Central memory CD8-positive, alpha-beta T cell (primary cell): ENCODE data around the gene GEMIN2.
A peak's percentile ranks its signal among the peaks of the same experiment; 100 is the strongest.
"Not testable (repeated sequence)": the region's sequence is repeated elsewhere in the genome, so short reads cannot be mapped to it uniquely, and the experiment has no call there.

Experiments
- ATAC-seq: fragments of 150-1000 bp; cut with Tn5 transposase; replicated peaks from 2 replicates; pipeline ENCODE4 v1.10.0; 2022; ENCODE audit warnings: mild to moderate bottlenecking, moderate FRiP score, moderate number of reproducible peaks; ENCODE audit not compliant: poor library complexity, severe bottlenecking; ENCODE audit errors: extremely low read depth
- DNase-seq, 2 donors: peaks; one replicate each; pipeline ENCODE4 v3.0.0; 2021; ENCODE audit warnings: low spot score in 2 of 2
- H3K27ac Mint-ChIP-seq: one replicate; pipeline ENCODE4 v1.8.0; 2022; ENCODE audit warnings: low read depth, mild to moderate bottlenecking, moderate library complexity, mixed read lengths
- H3K27me3 Mint-ChIP-seq: one replicate; pipeline ENCODE4 v1.8.0; 2022; ENCODE audit warnings: mixed read lengths
- H3K36me3 Mint-ChIP-seq: one replicate; pipeline ENCODE4 v1.8.0; 2022; ENCODE audit warnings: mild to moderate bottlenecking, moderate library complexity, mixed read lengths; ENCODE audit not compliant: insufficient read depth
- H3K4me1 Mint-ChIP-seq: one replicate; pipeline ENCODE4 v1.8.0; 2022; ENCODE audit warnings: mixed read lengths
- H3K4me3 Mint-ChIP-seq: one replicate; pipeline ENCODE4 v1.8.0; 2022; ENCODE audit warnings: mild to moderate bottlenecking, moderate library complexity, mixed read lengths
- H3K9me3 Mint-ChIP-seq: one replicate; pipeline ENCODE4 v1.8.0; 2022; ENCODE audit warnings: mixed read lengths

Gene GEMIN2, protein sequence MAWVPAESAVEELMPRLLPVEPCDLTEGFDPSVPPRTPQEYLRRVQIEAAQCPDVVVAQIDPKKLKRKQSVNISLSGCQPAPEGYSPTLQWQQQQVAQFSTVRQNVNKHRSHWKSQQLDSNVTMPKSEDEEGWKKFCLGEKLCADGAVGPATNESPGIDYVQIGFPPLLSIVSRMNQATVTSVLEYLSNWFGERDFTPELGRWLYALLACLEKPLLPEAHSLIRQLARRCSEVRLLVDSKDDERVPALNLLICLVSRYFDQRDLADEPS

GRCh38 chr14:39114073-39114838 is at the start of gene GEMIN2:
GEMIN2 (plus strand) TSS chr14:39114323; CDS start chr14:39114339, 16 bp downstream.
- Mint-ChIP-seq H3K4me1 (peaks cover 14% of the 10 kb centered on the region), H3K36me3 (peaks cover 21% of the 10 kb centered on the region), H3K27me3 (no peaks in the 10 kb centered on the region), H3K27ac (peak within 1 kb of the TSS; percentile 93), H3K9me3 (no peaks in the 10 kb centered on the region), H3K4me3 (peak within 1 kb of the TSS; percentile 94)
- DNase-seq = peak; percentile 83 to 89
- ATAC-seq = peak; percentile 96

DNA sequence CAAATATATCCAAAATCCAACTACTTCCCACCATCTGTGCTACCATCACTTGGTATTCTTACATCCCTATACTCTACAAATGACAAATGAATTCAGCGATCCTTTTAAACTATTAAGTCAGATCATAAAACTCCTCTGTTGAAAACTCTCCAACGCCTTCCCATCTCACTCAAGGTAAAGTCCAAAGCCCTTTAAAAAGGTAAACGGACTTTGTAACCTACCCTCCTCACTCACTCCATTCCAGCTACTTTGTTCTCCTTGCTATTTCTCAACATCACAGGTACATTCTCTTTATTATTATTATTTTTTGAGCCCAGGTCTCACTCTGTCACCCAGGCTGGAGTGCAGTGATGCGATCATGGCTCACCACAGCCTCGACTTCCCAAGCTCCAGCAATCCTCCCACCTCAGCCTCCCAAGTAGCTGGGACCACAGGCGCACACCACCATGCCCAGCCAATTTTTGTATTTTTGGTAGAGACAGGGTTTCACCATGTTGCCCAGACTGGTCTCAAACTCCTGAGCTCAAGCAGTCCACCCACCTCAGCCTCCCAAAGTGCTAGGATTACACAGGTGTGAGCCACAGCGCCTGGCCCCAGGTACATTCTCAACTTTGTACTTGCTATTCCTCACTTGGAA is 44.8 kb upstream of the GEMIN2 start:
- not testable (repeated sequence) for H3K9me3 Mint-ChIP-seq, H3K27me3 Mint-ChIP-seq, DNase-seq, ATAC-seq, H3K4me3 Mint-ChIP-seq
- peaks cover 57% of the 10 kb centered on the region for H3K36me3 Mint-ChIP-seq
- peak overlapping the region; percentile 26 for H3K27ac Mint-ChIP-seq
- peaks cover 22% of the 10 kb centered on the region for H3K4me1 Mint-ChIP-seq

DNA sequence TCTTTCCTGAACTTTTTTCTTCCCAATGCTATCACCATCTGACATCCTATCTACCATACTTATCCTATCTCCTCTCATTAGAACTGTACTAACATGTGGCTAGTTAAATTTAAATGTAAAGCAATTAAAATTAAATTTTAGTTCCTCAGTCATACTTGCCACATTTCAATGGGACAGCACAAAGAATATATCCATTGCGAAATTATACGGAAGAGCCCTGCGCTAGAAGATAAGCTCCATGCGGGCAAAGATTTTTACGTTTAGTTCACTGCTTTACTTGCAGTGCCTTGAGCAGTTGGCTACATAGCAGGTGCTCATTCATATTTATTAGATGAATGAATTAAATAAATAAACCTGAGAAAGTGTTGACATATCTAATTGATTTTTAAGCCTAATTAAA is 44.2 kb upstream of the GEMIN2 start:
- no peak overlapping the region for H3K4me3 Mint-ChIP-seq
- DNase-seq (no peak), ATAC-seq (no peak)
- H3K27me3 Mint-ChIP-seq = no peaks in the 10 kb centered on the region
- H3K27ac Mint-ChIP-seq = peak overlapping the region; percentile 26
- peaks cover 57% of the 10 kb centered on the region for H3K36me3 Mint-ChIP-seq
- no peaks in the 10 kb centered on the region for H3K9me3 Mint-ChIP-seq
- H3K4me1 Mint-ChIP-seq = peaks cover 22% of the 10 kb centered on the region

- no peak for DNase-seq
- Mint-ChIP-seq H3K27me3 (no peaks in the 10 kb centered on the region), H3K4me3 (no peak overlapping the region), H3K4me1 (peaks cover 22% of the 10 kb centered on the region), H3K9me3 (no peaks in the 10 kb centered on the region), H3K27ac (no peak overlapping the region), H3K36me3 (peaks cover 60% of the 10 kb centered on the region)
- ATAC-seq = no peak
Observed at GRCh38 chr14:39071096-39071495, 43.0 kb upstream of the GEMIN2 start.

DNA sequence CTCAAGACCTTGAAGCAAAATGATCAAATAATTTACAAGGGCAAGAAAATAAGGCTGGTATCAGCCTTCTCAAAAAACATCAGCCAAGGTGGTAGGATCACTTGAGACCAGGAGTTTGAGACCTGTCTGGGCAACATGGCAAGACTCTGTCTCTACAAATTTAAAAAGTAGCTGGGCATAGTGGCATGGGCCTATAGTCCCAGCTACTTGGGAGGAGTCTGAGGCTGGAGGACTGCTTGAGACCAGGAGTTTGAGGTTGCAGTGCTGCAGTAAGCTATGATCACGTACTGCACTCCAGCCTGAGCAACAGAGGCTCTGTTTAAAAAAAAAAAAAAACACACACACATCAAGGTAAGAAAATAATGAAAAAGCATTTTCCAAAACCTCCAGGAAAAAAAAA is 33.2 kb upstream of the GEMIN2 start:
- no peaks in the 10 kb centered on the region for H3K9me3 Mint-ChIP-seq
- H3K36me3 Mint-ChIP-seq = peaks cover 59% of the 10 kb centered on the region
- peak overlapping the region; percentile 25 for H3K27ac Mint-ChIP-seq
- peaks cover 10% of the 10 kb centered on the region for H3K4me1 Mint-ChIP-seq
- H3K27me3 Mint-ChIP-seq = no peaks in the 10 kb centered on the region
- H3K4me3 Mint-ChIP-seq = no peak overlapping the region
- no peak for ATAC-seq
- DNase-seq = no peak

GRCh38 chr14:39083127-39083526 is 31.0 kb upstream of the GEMIN2 start:
- Mint-ChIP-seq H3K4me3 (no peak overlapping the region), H3K4me1 (peaks cover 10% of the 10 kb centered on the region), H3K36me3 (peaks cover 50% of the 10 kb centered on the region), H3K9me3 (no peaks in the 10 kb centered on the region), H3K27ac (no peak overlapping the region), H3K27me3 (no peaks in the 10 kb centered on the region)
- no peak for ATAC-seq
- DNase-seq = no peak

DNA sequence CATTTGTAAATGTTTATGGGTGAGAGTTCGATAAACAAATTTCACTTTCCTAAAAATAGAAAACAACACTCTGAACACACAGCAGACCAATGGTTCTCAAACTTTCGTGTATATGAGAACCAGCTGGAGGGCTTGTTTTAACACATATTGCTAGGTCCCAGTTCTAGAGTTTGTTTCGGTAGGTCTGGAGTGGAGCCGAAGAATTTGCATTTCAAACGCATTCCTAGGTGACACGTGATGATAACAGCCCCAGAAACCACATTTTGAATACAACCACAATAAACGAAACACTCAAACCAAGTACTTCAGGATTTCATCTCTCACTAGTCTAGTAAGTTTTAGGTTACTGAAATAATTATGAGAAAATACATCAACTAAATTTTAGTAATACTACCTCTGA is 28.2 kb upstream of the GEMIN2 start:
- H3K4me3 Mint-ChIP-seq = no peak overlapping the region
- H3K27me3 Mint-ChIP-seq = no peaks in the 10 kb centered on the region
- no peak for DNase-seq
- no peak overlapping the region for H3K27ac Mint-ChIP-seq
- H3K4me1 Mint-ChIP-seq = peaks cover 11% of the 10 kb centered on the region
- no peaks in the 10 kb centered on the region for H3K9me3 Mint-ChIP-seq
- H3K36me3 Mint-ChIP-seq = peaks cover 53% of the 10 kb centered on the region
- ATAC-seq = no peak

DNA sequence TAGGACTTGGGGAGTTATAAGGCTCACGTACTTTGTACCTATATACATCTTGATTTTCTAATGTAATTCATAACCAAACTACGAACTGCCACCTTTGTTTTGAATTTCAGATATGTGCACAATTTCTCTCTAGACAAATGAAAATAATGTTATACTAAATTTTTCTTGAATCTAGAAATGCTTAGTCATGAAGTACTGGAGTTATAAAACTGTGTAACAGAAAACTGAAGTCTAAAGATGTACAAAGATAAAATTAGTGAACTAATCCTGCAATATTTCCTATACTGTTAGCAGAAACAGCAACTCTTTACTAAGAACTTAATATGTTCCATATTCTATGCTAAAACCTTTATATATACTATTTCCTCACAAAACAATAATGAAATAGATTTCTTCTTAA is 26.6 kb upstream of the GEMIN2 start:
- no peaks in the 10 kb centered on the region for H3K9me3 Mint-ChIP-seq
- no peak overlapping the region for H3K4me3 Mint-ChIP-seq
- H3K27me3 Mint-ChIP-seq = no peaks in the 10 kb centered on the region
- peaks cover 15% of the 10 kb centered on the region for H3K4me1 Mint-ChIP-seq
- peaks cover 56% of the 10 kb centered on the region for H3K36me3 Mint-ChIP-seq
- H3K27ac Mint-ChIP-seq = peak overlapping the region; percentile 55
- DNase-seq = no peak
- ATAC-seq = no peak

DNA sequence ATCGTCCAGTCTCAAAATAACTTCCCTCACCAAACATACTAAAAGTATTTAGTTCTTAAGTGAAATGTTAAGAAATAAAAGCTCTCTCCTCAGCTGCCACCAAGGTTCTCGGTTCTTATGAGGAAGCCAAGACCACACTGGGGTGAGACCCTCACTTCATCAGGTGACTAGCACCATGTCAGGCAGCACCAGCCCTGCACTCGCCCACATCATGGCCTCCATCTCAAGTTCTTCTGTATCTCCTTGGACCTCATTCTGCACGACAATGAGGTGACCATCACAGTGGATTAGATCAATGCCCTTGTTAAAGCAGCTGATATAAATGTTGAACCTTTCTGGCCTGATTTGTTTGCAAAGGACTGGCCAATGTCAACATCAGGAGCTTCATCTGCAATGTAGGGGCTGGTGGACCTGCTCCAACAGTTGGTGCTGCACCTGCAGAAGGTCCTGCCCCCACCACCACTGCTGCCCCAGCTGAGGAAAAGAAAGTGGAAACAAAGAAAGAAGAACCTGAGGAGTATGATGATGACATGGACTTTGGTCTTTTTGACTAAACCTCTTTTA is 23.5 kb upstream of the GEMIN2 start:
- ATAC-seq (no peak), DNase-seq (no peak)
- peaks cover 20% of the 10 kb centered on the region for H3K4me1 Mint-ChIP-seq
- no peak overlapping the region for H3K4me3 Mint-ChIP-seq
- H3K27ac Mint-ChIP-seq = peak overlapping the region; percentile 23
- peaks cover 54% of the 10 kb centered on the region for H3K36me3 Mint-ChIP-seq
- no peaks in the 10 kb centered on the region for H3K27me3 Mint-ChIP-seq
- H3K9me3 Mint-ChIP-seq = no peaks in the 10 kb centered on the region

GRCh38 chr14:39091716-39092115 is 22.4 kb upstream of the GEMIN2 start:
- Mint-ChIP-seq H3K36me3 (peaks cover 50% of the 10 kb centered on the region), H3K27me3 (no peaks in the 10 kb centered on the region), H3K4me1 (peaks cover 20% of the 10 kb centered on the region), H3K4me3 (no peak overlapping the region), H3K27ac (no peak overlapping the region), H3K9me3 (no peaks in the 10 kb centered on the region)
- ATAC-seq (no peak), DNase-seq (no peak)

- H3K27ac Mint-ChIP-seq = no peak overlapping the region
- H3K36me3 Mint-ChIP-seq = peaks cover 40% of the 10 kb centered on the region
- H3K27me3 Mint-ChIP-seq = no peaks in the 10 kb centered on the region
- no peaks in the 10 kb centered on the region for H3K9me3 Mint-ChIP-seq
- H3K4me3 Mint-ChIP-seq = no peak overlapping the region
- H3K4me1 Mint-ChIP-seq = peaks cover 27% of the 10 kb centered on the region
- DNase-seq (no peak), ATAC-seq (no peak)
Observed at GRCh38 chr14:39094515-39094914, 19.6 kb upstream of the GEMIN2 start.

- peak; percentile 44 for ATAC-seq
- Mint-ChIP-seq H3K4me1 (peaks cover 44% of the 10 kb centered on the region), H3K9me3 (no peaks in the 10 kb centered on the region), H3K36me3 (peaks cover 27% of the 10 kb centered on the region), H3K4me3 (no peak overlapping the region), H3K27ac (peak overlapping the region; percentile 2), H3K27me3 (no peaks in the 10 kb centered on the region)
- no peak for DNase-seq
Observed at GRCh38 chr14:39097159-39097558, 17.0 kb upstream of the GEMIN2 start.
